ENCODE data around the gene PNMA5. TPM values are rescaled to one million over a fixed set of nuclear protein-coding genes. Genes with fewer than 3 reads are reported as not detected.
"Not testable (repeated sequence)": the region's sequence is repeated elsewhere in the genome, so short reads cannot be mapped to it uniquely, and the experiment has no call there.

Gene PNMA5
- total RNA-seq, 2 donors from 2014 or later: not detected

- no peak for TF ChIP-seq CTCF (IDR thresholded peaks at IDR 0.05)
- no peak for TF ChIP-seq POLR2A (IDR thresholded peaks at IDR 0.05)
- WGBS, 2 donors: 62 to 63% methylated on average over 4 to 8 of the region's 8 CpGs
Observed at GRCh38 chrX:152989292-152989658, 4.6 kb downstream of the PNMA5 start.

GRCh38 chrX:152988536-152989291 is 5.2 kb downstream of the PNMA5 start:
- no peak overlapping the region for H3K27ac ChIP-seq
- DNase-seq: no peak
- TF ChIP-seq POLR2A (IDR thresholded peaks at IDR 0.05) (no peak), CTCF (IDR thresholded peaks at IDR 0.05) (no peak)
- H3K4me1 ChIP-seq: no peaks in the 10 kb centered on the region
- ATAC-seq: no peak
- H3K27me3 ChIP-seq: no peaks in the 10 kb centered on the region
- no peaks in the 10 kb centered on the region for H3K9me3 ChIP-seq
- intact Hi-C loops (cut with DNase I): no loop called here
- H3K36me3 ChIP-seq (replicated peaks in 1 of 2; ENCODE audit: insufficient read depth in 1 of 2, low read depth in 2 of 2): no peaks in the 10 kb centered on the region
- 50 to 54% methylated on average over 5 to 6 of the region's 9 CpGs for WGBS, 2 donors
- H3K4me3 ChIP-seq: no peak overlapping the region

More at GRCh38 chrX:152989292-152989658, 4.6 kb downstream of the PNMA5 start:
- Histone ChIP-seq H3K9me3 (no peaks in the 10 kb centered on the region), H3K27ac (no peak overlapping the region), H3K4me3 (no peak overlapping the region), H3K36me3 (replicated peaks in 1 of 2; ENCODE audit: insufficient read depth in 1 of 2, low read depth in 2 of 2) (no peaks in the 10 kb centered on the region), H3K4me1 (no peaks in the 10 kb centered on the region), H3K27me3 (no peaks in the 10 kb centered on the region)
- no peak for ATAC-seq
- intact Hi-C loops (cut with DNase I): no loop called here
- DNase-seq: no peak

GRCh38 chrX:152987801-152988200 is 6.1 kb downstream of the PNMA5 start:
- intact Hi-C loops (cut with DNase I): no loop called here
- Histone ChIP-seq H3K27me3 (no peaks in the 10 kb centered on the region), H3K4me3 (no peak overlapping the region), H3K27ac (no peak overlapping the region), H3K9me3 (no peaks in the 10 kb centered on the region), H3K4me1 (no peaks in the 10 kb centered on the region), H3K36me3 (replicated peaks in 1 of 2; ENCODE audit: insufficient read depth in 1 of 2, low read depth in 2 of 2) (no peaks in the 10 kb centered on the region)
- TF ChIP-seq CTCF (IDR thresholded peaks at IDR 0.05): no peak
- TF ChIP-seq POLR2A (IDR thresholded peaks at IDR 0.05): no peak
- ATAC-seq (no peak), DNase-seq (no peak)
- 80 to 83% methylated on average over 1 to 7 of the region's 8 CpGs for WGBS, 2 donors

- H3K4me1 ChIP-seq; intact Hi-C loops (cut with DNase I); H3K27me3 ChIP-seq; H3K9me3 ChIP-seq; H3K27ac ChIP-seq; DNase-seq; ATAC-seq; H3K4me3 ChIP-seq; H3K36me3 ChIP-seq (replicated peaks in 1 of 2; ENCODE audit: insufficient read depth in 1 of 2, low read depth in 2 of 2): not testable (repeated sequence)
- WGBS, 2 donors: no CpG with 5 or more reads among the region's 10 CpGs
Observed at GRCh38 chrX:152987156-152987555, 6.8 kb downstream of the PNMA5 start.

GRCh38 chrX:152985383-152985782 is 8.5 kb downstream of the PNMA5 start:
- H3K36me3 ChIP-seq (replicated peaks in 1 of 2; ENCODE audit: insufficient read depth in 1 of 2, low read depth in 2 of 2); H3K27me3 ChIP-seq; intact Hi-C loops (cut with DNase I); H3K4me3 ChIP-seq; H3K4me1 ChIP-seq; H3K9me3 ChIP-seq; H3K27ac ChIP-seq; DNase-seq; ATAC-seq: not testable (repeated sequence)
- no CpG with 5 or more reads among the region's 4 CpGs for WGBS, 2 donors

- no peaks in the 10 kb centered on the region for H3K27me3 ChIP-seq
- TF ChIP-seq POLR2A (IDR thresholded peaks at IDR 0.05) (no peak), CTCF (IDR thresholded peaks at IDR 0.05) (no peak)
- no peak overlapping the region for H3K4me3 ChIP-seq
- WGBS, 2 donors: 75 to 100% methylated on average over 1 to 2 of the region's 2 CpGs
- H3K9me3 ChIP-seq: no peaks in the 10 kb centered on the region
- intact Hi-C loops (cut with DNase I): no loop called here
- H3K27ac ChIP-seq: no peak overlapping the region
- H3K36me3 ChIP-seq (replicated peaks in 1 of 2; ENCODE audit: insufficient read depth in 1 of 2, low read depth in 2 of 2): no peaks in the 10 kb centered on the region
- no peak for DNase-seq
- no peaks in the 10 kb centered on the region for H3K4me1 ChIP-seq
- no peak for ATAC-seq
Observed at GRCh38 chrX:152968193-152968592, 25.7 kb downstream of the PNMA5 start.

Data from body of pancreas (tissue), 4 donors.